NCI-H187 (cell line): ENCODE measurements around the gene CFAP20DC.
"Not testable (repeated sequence)": the region's sequence is repeated elsewhere in the genome, so short reads cannot be mapped to it uniquely, and the experiment has no call there.

Source experiments
- DNase-seq, 2 experiments: peaks; one replicate each; lab custom pipeline; 2025; lab: John Stamatoyannopoulos, UW

Gene CFAP20DC

DNA sequence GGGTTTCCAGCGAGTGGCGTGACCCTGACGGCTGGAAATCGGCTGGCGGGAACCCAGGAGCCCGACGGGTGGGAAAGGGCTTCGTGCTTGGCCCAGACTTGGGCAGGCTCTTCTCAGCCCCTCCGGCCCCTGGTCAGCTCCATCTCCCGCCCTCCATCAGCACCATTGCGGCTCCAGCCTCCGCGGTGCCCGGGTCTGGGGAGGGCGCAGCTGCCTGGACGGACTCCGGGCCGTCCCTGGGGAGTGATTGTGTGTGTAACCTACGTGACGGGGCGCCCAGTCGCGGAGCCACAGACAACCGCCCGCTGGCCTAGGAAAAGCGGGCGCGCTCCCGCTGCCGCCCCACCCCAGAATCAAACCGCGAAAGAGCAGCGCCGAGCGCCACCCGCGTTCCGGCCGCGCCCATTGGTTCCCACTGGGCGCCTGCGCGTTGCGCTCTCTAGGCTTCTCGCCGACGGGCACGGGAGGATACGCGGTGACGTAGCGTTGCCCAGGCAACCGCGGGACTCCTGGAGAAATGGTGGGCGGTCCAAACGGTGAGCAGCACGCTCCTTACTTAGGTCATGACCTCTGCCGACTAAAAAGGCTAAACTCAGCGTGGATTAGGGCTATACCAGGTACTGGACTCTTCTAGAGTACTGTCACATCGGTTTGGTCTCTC is at the start of gene CFAP20DC:
Gene CFAP20DC (minus strand): TSS at position 355 of the 661 bp plus-strand sequence. CDS start 394 bp downstream, outside the sequence.
- DNase-seq, result peak; percentile 63 to 82

DNA sequence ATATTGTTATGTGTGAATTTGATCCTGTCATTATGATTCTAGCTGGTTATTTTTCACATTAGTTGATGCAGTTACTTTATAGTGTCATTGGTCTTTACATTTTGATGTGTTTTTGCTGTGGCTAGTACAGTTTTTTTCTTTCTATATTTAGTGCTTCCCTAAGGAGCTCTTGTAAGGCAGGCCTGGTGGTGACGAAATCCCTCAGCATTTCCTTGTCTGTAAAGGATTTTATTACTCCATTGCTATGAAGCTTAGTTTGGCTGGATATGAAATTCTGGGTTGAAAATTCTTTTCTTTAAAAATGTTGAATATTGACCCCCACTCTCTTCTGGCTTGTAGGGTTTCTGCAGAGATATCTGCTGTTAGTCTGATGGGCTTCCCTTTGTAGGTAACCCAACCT is 48.7 kb upstream of the CFAP20DC start:
- not testable (repeated sequence) for DNase-seq

DNA sequence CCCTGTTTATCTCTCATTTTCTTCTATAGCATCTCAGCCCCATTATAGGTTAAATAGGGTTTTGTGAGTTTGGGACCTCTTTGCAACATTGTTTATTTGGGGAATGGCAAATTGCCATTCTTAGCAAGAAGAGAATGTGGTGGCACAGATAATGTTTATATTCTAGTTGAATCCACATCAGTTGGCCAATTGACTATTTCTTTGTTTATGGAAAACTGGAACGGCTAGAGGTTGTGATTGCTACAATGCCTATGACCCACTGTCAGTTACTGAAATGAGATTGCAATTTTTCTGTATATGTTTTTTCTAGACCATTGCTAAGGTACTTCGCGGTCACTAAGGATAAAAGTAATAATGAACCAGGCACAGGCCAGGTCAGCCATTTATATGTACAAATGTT is 44.6 kb upstream of the CFAP20DC start:
- no peak for DNase-seq

DNA sequence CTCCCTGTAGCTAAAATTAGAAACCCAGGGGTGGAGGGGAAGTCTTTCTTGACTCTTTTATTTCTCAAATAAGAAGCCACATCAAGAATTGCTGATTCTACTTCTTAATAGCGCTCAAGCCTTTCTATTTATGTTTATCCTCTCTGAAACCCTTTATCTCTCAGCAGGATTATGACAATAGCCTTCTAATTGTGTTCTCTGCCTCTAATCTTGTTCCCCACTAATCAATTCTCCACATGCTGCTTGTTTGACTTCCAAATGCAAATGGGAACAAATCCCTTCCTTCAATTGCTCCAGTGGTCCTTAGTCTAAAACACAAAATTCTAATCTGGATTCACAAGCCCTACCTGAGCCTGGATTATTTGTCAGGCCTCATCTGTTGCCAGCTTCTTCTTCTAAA is 43.7 kb upstream of the CFAP20DC start:
- DNase-seq, result no peak

DNA sequence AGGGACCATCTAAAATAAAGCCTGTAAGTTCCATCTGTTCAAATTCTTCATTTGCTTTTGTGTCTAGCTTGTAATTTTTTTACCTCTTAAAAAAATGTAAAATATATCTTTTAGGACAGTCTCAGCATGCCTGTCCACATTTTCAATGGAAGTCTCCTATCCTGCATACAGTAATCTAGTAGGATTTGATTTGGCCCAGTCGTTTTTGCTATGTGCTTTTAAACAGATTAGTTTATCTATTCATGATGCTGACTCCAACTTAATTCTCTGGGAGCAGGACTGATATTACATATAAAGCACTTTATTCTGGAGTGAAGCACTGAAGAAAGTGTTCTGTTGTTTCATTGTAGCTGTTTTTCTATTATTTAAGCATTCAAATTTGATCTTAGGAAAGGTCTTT is 38.9 kb upstream of the CFAP20DC start:
- no peak for DNase-seq

GRCh38 chr3:59085976-59086375 is 36.2 kb upstream of the CFAP20DC start:
- DNase-seq, result no peak

DNA sequence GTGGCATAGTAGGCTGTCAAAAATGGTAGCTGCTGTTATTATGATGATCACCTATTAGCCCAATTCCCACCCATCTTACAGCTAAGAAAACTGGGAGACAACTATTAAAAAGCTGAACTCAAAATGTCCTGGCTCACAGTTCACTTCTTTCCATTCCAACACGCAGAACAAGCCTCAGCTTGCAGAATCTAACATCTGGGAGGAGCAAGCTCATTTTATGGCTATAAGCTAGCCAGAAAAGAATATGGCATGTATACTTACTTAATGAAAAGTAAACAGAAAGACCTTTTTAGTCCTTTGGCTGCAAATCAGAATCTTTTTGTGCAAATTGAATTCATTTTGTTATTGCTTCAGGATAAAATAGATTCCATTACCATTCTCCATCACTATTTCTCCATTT is 34.8 kb upstream of the CFAP20DC start:
- DNase-seq, result no peak

DNA sequence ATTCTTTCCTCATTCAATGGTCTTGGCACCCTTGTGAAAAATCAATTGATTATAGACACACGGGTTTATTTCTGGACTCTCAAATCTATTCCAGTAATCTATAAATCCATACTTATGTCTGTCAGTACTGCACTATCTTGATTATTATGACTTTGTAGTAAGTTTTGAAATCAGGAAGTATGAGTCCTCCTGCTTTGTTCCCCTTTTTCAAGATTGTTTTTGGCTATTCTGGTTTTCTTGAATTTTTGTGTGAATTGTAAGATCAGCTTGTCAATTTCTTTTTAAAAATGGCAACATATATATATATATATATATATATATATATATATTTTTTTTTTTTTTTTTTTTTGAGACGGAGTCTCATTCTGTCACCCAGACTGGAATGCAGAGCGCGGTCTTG is 32.3 kb upstream of the CFAP20DC start:
- no peak for DNase-seq

- DNase-seq, result no peak
Observed at GRCh38 chr3:59081071-59081470, 31.2 kb upstream of the CFAP20DC start.

GRCh38 chr3:59079962-59080361 is 30.1 kb upstream of the CFAP20DC start:
- no peak for DNase-seq

DNA sequence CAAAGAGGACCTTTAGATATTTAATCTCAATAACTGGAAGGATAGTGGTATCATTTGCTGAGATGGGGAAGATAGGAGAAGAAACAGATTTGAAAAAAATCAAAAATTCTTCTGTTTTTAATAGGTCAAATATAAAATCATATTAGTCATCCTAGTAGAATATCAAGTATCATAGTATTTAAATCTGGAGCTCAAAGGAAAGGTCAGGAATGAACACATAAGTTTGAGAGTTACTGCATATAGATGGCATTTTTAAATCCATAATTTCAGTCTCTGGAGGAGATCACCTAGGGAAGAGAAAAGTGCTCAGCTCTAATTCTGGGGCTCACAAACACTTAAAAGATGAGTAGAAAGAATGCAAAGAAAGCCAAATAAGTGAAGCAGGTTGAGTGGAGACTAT is 24.9 kb upstream of the CFAP20DC start:
- no peak for DNase-seq

- DNase-seq, result no peak
Observed at GRCh38 chr3:59072681-59073080, 22.9 kb upstream of the CFAP20DC start.

GRCh38 chr3:59069838-59070237 is 20.0 kb upstream of the CFAP20DC start:
- no peak for DNase-seq

- DNase-seq, result no peak
Observed at GRCh38 chr3:59065240-59065639, 15.4 kb upstream of the CFAP20DC start.

- no peak for DNase-seq
Observed at GRCh38 chr3:59064728-59065127, 14.9 kb upstream of the CFAP20DC start.

GRCh38 chr3:59064276-59064675 is 14.5 kb upstream of the CFAP20DC start:
- DNase-seq, result no peak

- no peak for DNase-seq
Observed at GRCh38 chr3:59056706-59057105, 6.9 kb upstream of the CFAP20DC start.

DNA sequence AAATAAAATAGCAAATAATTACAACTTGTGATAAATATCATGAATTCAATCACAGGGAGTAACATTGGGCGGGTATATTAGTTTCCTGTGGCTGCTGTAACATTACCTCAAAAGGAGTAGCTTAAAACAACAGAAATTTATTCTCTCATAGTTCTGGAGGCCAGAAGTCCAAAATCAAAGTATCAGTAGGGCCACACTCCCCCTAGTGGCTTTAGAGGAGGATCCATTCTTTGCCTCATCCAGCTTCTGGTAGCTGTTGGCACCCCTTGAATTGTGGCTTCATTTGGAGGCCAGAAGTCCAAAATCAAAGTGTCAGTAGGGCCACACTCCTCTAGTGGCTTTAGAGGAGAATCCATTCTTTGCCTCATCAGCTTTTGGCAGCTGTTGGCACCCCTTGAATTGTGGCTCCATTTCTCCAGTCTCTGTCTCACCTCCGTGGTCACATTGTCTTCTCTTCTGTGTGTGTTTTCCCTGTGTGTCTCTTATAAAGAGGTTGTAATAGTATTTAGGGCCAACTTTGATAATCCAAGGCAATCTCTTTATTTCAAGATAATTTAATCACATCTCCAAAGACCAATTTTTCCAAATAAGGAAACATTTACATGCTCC is 3.1 kb upstream of the CFAP20DC start:
- no peak for DNase-seq

GRCh38 chr3:59050811-59051414 is 1.1 kb upstream of the CFAP20DC start:
- not testable (repeated sequence) for DNase-seq

DNA sequence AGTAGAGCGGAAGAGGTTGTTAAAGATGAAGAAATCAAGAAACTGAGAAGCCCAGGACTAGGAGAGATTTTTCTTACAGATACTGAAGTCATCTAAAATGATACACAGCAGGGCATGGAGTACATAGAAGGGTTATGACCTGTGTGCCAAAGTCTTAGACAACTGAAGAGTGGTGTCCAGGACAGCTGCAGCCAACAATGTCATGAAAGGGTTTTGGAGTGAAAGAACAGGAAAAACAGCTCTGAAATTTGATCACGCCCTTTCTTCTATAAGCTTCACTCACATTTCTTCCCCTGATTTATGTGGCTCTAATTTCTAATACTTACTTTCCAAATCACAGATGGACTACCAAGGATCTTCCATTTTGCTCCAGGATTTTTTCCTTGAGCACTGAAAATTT is 3.0 kb downstream of the CFAP20DC start:
- DNase-seq, result no peak

DNA sequence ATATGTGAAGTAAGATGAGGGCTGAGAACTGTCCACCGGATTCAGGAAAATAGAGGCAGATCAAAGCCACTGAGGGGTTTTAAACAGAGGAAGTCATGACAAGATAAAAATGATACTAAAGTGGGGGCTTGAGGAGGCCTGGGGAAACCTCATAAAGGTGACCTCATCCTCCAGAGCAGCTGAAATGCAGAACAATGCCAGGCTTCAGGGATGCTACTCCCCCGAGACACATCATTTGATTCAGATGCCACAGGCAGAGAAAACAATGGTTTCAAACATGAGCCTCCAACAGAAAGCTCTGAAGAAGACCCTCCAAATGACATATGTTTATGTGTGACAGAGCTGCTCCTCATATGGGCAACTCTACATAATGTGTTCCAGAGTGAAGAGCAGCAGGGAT is 6.4 kb downstream of the CFAP20DC start:
- DNase-seq, result peak; percentile 24 to 46

- DNase-seq, result no peak
Observed at GRCh38 chr3:59040902-59041301, 8.9 kb downstream of the CFAP20DC start.

DNA sequence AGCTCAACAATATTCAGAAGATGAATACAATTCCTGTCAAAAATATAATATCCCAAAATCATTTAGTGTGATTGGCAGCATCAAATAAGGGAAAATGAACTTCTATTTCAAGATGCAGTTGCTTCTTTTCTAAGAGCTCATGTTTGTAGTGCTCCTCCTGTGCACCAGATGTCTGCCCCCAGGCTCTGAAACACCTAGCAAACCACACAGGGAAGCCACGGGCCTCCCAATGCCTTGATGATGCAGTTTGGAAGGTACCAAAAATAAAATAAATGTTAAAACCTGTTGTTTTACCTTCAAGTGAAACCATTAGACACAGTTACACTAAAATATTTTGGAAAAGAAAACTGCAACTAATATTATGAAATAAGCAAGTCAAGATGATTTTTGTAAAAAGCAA is 22.2 kb downstream of the CFAP20DC start:
- no peak for DNase-seq

DNA sequence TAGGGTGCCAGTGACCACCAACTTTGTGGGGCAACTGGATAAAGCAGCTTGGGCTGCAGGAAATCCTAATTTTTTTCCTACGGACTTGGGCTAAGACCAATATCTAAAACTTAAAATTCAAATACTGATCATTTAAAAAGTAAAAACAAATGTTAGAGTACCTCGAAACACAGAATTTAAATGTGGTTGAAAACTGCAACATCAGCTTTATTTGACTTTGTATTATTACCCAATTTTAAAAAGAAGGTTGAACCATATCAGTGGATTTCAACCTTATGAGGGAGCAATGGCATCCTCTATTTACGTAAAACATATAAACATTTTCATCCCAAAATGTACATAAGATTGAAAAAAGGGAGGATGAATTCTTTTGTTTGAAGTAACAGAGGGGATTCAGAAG is 26.2 kb downstream of the CFAP20DC start:
- DNase-seq, result no peak
